HG02571 (cell line): Measurements from ENCODE around the gene CDK5RAP3.
A peak's percentile ranks its signal among the peaks of the same experiment; 100 is the strongest.
"Not testable (repeated sequence)": the region's sequence is repeated elsewhere in the genome, so short reads cannot be mapped to it uniquely, and the experiment has no call there.

ENCODE experiments used
- ATAC-seq: cut with Tn5 transposase; IDR thresholded peaks from one replicate; pipeline ENCODE4 v1.9.1; 2021; ENCODE audit warnings: mild to moderate bottlenecking, moderate library complexity; ENCODE audit not compliant: unreplicated experiment

CDK5RAP3 gene

GRCh38 chr17:47996201-47996600 lies 25.3 kb downstream of the CDK5RAP3 start:
- ATAC-seq: no peak

GRCh38 chr17:47997586-47997985 lies 26.7 kb downstream of the CDK5RAP3 start:
- ATAC-seq: no peak

- no peak for ATAC-seq
These were observed 27.1 kb downstream of the CDK5RAP3 start for GRCh38 chr17:47998044-47998443.

GRCh38 chr17:47999582-47999981 lies 28.7 kb downstream of the CDK5RAP3 start:
- no peak for ATAC-seq

- ATAC-seq: no peak
These were observed 30.3 kb downstream of the CDK5RAP3 start for GRCh38 chr17:48001197-48001596.

- not testable (repeated sequence) for ATAC-seq
These were observed 30.7 kb downstream of the CDK5RAP3 start for GRCh38 chr17:48001657-48002056.

GRCh38 chr17:48002266-48002915 lies 31.5 kb downstream of the CDK5RAP3 start:
- ATAC-seq: no peak

- no peak for ATAC-seq
These were observed 32.1 kb downstream of the CDK5RAP3 start for GRCh38 chr17:48002916-48003416.

GRCh38 chr17:48003417-48004151 lies 32.7 kb downstream of the CDK5RAP3 start:
- ATAC-seq: no peak

- no peak for ATAC-seq
These were observed 34.1 kb downstream of the CDK5RAP3 start for GRCh38 chr17:48004983-48005382.

GRCh38 chr17:48006936-48007709 lies 36.2 kb downstream of the CDK5RAP3 start:
- ATAC-seq: no peak

GRCh38 chr17:48010193-48010592 lies 39.3 kb downstream of the CDK5RAP3 start:
- ATAC-seq: no peak

- no peak for ATAC-seq
These were observed 40.7 kb downstream of the CDK5RAP3 start for GRCh38 chr17:48011405-48012150.

GRCh38 chr17:48012151-48012520 lies 41.2 kb downstream of the CDK5RAP3 start:
- peak; percentile 45 for ATAC-seq

GRCh38 chr17:48012654-48013053 lies 41.7 kb downstream of the CDK5RAP3 start:
- no peak for ATAC-seq

GRCh38 chr17:48013876-48014594 lies 43.1 kb downstream of the CDK5RAP3 start:
- ATAC-seq: no peak

- ATAC-seq: no peak
These were observed 43.7 kb downstream of the CDK5RAP3 start for GRCh38 chr17:48014595-48015111.

GRCh38 chr17:48016112-48016511 lies 45.2 kb downstream of the CDK5RAP3 start:
- ATAC-seq: no peak

- ATAC-seq: not testable (repeated sequence)
These were observed 46.9 kb downstream of the CDK5RAP3 start for GRCh38 chr17:48017817-48018158.

- ATAC-seq: no peak
These were observed 51.0 kb downstream of the CDK5RAP3 start for GRCh38 chr17:48021934-48022333.
